ENCODE data around the gene SLFN12L.

The SLFN12L gene

DNA sequence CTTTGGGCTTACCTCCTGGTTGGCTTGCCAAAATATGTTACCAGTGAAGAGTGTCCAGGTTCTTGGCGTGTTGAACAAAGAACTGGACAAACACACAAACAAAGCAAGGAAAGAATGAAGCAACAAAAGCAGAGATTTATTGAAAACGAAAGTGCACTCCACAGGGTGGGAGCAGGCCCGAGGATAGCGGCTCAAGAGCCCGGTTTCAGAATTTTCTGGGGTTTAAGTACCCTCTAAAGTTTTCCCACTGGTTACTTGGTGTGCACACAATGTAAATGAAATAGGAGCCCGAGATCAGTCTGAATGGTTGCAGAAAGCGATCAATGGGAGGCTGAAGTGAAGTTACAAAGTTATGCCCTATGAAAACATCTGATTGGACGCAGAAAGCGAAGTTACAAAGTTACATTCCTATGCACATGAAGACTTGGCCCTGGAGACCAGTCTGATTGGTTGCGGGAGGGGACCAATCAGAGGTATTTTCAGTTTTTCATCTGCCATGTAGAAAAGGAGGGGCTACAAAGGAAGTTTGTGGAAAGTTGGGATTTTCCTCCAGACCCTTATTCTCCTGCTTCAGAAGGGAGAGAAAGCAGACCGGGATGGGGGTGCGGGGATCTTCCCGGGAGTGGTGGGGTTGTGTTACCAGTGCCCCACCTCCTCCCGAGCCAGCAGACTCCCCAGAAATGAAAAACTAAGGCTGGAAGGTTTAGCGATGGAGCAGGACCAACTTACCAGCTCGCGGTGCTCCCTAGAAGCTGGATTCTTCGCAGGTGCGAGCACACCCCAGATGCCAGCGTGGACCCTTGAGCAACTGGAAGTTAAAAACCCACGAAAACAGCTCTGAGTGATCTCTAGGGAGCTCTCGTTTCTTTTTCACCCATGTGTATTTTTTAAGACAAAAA is 105.1 kb downstream of the SLFN12L start, which contains the start of gene SLFN12:
SLFN12 (minus strand) TSS at position 325 of the 899 bp plus-strand sequence. CDS start 9,472 bp downstream, outside the sequence.
- peak in 1 of 2 donors; percentile 22 for DNase-seq (ENCODE audit: low read depth in 2 of 2)

DNA sequence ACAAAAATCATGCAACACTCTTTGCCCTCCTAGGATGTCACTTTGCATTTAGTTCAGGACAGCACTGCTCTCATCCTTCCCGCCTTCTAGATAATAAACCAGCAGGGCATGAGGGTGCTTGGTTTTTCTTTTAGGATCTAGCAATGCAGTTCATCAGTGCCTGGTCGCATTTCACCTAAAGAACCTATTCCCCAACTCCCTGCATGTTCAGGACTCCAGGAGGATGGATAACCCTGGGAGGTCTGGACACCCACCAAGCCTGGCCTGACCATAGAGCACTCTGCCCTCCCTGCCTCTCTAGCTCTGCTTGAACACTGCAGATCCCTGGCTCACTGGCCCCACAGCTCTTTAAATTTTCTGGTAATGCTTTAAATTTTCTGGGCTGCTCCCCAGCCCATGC is 107.8 kb downstream of the SLFN12L start:
- no peak for DNase-seq (ENCODE audit: low read depth in 2 of 2)

DNA sequence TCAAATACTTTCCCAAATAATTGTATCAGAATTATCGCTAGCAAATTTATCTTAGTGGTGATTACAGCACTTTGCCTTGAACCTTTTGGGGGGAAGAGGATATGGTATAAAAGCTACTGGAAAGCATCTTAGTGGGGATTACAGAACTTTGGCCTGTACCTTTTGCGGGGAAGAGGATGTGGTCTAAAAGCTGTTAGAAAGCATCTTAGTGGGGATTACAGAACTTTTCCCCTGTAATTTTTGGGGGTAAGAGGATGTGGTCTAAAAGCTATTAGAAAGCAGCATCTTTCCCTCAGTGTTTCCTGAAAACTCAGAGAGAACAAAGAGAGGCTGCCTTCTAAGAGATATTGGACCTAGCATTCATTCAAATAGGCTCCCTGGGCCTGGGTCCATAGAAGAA is 109.2 kb downstream of the SLFN12L start:
- no peak for DNase-seq (ENCODE audit: low read depth in 2 of 2)

DNA sequence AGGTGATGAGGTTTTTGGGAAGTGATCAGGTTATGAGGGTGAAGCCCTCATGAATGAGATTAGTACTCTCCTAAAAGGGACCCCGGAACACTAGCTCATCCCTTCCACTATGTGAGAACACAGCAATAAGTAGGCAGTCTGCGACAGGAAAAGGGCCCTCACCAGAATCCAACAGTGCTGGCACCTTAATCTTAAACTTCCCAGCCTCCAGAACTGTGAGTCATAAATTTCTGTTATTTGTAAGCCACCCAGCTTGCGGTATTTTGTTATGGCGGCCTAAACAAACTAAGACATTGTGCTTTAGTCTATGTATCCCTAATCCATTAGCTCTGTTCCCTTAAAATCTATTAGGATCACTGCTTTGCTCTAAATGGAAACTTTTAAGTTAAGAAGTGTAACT is 113.7 kb downstream of the SLFN12L start:
- DNase-seq (ENCODE audit: low read depth in 2 of 2): no peak
